HFFc6 (cell line): Measurements from ENCODE around the gene CRYZ. TPM values are rescaled to one million over a fixed set of nuclear protein-coding genes. Genes with fewer than 3 reads are reported as not detected.

Experiments used
- DNase-seq: peaks from one replicate; pipeline ENCODE4 v3.0.0-alpha.2; 2018
- H3K27ac Mint-ChIP-seq: 2 replicates; pipeline ENCODE4 v1.8.0; 2020; ENCODE audit warnings: mild to moderate bottlenecking, mixed read lengths
- H3K27me3 Mint-ChIP-seq: 2 replicates; pipeline ENCODE4 v1.8.0; 2021; ENCODE audit warnings: mild to moderate bottlenecking, moderate library complexity, mixed read lengths; ENCODE audit not compliant: insufficient read depth
- H3K36me3 Mint-ChIP-seq: 2 replicates; pipeline ENCODE4 v1.8.0; 2021; ENCODE audit warnings: low read depth, mixed read lengths
- H3K4me1 Mint-ChIP-seq: 2 replicates; pipeline ENCODE4 v1.8.0; 2020; ENCODE audit warnings: low read depth, mixed read lengths
- H3K4me3 Mint-ChIP-seq: 2 replicates; pipeline ENCODE4 v1.8.0; 2020; ENCODE audit warnings: mild to moderate bottlenecking, moderate library complexity, mixed read lengths
- H3K9me3 Mint-ChIP-seq: 2 replicates; pipeline ENCODE4 v1.8.0; 2020; ENCODE audit warnings: mild to moderate bottlenecking, mixed read lengths
- total RNA-seq, 6 experiments: library from RNA; stranded (reverse); fragmentation: NEBNext Ultra II Directional; extraction: Animal tissue kit (Norgen Biotek cat#: 25700); gene quantifications; 2 replicates in 1 of 6; 3 replicates in 5 of 6; pipeline ENCODE4 v1.2.3, GENCODE V29; 2021
- TF ChIP-seq, protein P1 (sequence below): fragments of 200-600 bp; sonication (generic); IDR thresholded peaks from 2 replicates; pipeline ENCODE4 v1.5.0; 2021; ENCODE audit warnings: antibody characterized with exemption, mild to moderate bottlenecking

Gene CRYZ
- total RNA-seq, 6 experiments from 2014 or later = 42.9 to 53.3 (median 46.4) TPM

DNA sequence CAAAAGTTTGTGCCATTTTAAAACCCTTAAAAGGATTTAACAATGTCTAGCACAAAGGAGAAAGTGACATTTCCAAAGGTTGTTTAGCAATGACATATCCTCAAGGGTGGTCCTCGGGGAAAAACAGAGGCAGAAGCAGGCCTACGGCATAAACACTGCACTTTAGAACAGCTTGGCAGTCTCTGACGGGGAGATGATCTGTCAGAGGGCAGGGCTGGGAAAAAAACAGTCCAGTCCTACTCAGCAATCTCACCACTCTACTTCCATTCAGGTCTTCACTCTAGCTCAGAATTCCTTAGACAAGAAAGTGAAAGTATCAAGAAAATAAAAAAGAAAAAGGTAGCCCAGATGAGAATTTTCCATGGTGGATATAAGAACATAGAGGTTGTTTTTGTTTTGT lies 4.1 kb downstream of the CRYZ start:
- Mint-ChIP-seq H3K4me1 (peaks cover 39% of the 10 kb centered on the region), H3K27ac (peak overlapping the region; percentile 69), H3K9me3 (peaks cover 3% of the 10 kb centered on the region; the same call in 1 of the 2 replicates), H3K27me3 (no peaks in the 10 kb centered on the region), H3K36me3 (peaks cover 26% of the 10 kb centered on the region), H3K4me3 (peak overlapping the region; percentile 82)
- TF ChIP-seq, protein P1, sequence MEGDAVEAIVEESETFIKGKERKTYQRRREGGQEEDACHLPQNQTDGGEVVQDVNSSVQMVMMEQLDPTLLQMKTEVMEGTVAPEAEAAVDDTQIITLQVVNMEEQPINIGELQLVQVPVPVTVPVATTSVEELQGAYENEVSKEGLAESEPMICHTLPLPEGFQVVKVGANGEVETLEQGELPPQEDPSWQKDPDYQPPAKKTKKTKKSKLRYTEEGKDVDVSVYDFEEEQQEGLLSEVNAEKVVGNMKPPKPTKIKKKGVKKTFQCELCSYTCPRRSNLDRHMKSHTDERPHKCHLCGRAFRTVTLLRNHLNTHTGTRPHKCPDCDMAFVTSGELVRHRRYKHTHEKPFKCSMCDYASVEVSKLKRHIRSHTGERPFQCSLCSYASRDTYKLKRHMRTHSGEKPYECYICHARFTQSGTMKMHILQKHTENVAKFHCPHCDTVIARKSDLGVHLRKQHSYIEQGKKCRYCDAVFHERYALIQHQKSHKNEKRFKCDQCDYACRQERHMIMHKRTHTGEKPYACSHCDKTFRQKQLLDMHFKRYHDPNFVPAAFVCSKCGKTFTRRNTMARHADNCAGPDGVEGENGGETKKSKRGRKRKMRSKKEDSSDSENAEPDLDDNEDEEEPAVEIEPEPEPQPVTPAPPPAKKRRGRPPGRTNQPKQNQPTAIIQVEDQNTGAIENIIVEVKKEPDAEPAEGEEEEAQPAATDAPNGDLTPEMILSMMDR = no peak
- DNase-seq = no peak

DNA sequence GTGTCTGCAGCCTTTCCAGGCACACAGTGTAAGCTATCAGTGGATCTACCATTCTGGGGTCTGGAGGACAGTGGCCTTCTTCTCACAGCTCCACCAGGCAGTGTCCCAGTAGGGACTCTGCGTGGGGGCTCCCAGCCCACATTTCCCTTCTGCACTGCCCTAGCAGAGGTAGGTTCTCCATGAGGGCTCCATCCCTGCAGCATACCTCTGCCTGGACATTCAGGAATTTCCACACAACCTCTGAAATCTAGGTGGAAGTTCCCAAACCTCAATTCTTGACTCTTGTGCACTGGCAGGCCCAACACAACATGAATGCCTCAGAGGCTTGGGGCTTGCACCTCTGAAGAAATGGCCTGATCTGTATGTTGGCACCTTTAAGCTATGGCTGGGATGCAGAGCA lies 6.8 kb downstream of the CRYZ start:
- H3K27ac Mint-ChIP-seq = no peak overlapping the region
- H3K9me3 Mint-ChIP-seq = peaks cover 3% of the 10 kb centered on the region; the same call in 1 of the 2 replicates
- H3K4me1 Mint-ChIP-seq = peaks cover 34% of the 10 kb centered on the region
- TF ChIP-seq, protein P1 = no peak
- no peak for DNase-seq
- no peaks in the 10 kb centered on the region for H3K27me3 Mint-ChIP-seq
- H3K36me3 Mint-ChIP-seq = peaks cover 32% of the 10 kb centered on the region
- no peak overlapping the region for H3K4me3 Mint-ChIP-seq

DNA sequence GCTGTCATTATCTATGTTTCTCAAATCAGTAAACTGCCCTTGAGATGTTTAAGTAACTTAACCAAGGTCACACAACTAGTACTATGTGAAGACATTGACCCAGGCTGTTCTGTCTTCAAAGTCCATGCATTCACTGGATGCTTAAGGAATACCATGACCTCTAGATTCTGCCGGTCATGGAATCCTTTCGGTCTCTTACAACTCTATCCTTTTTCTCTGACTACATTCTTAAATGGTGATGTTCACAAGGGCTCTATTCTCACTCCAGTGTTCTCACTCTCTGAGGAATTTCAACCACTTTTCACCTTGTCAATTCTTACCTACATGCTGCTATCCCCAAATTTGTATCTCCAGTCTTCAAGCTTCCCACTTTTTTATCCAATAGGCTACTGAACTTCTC lies 15.2 kb downstream of the CRYZ start:
- TF ChIP-seq, protein P1 = no peak
- Mint-ChIP-seq H3K27ac (no peak overlapping the region), H3K4me1 (peaks cover 12% of the 10 kb centered on the region; the same call in 1 of the 2 replicates), H3K4me3 (no peak overlapping the region), H3K9me3 (no peaks in the 10 kb centered on the region), H3K27me3 (no peaks in the 10 kb centered on the region), H3K36me3 (peaks cover 6% of the 10 kb centered on the region)
- DNase-seq = no peak

DNA sequence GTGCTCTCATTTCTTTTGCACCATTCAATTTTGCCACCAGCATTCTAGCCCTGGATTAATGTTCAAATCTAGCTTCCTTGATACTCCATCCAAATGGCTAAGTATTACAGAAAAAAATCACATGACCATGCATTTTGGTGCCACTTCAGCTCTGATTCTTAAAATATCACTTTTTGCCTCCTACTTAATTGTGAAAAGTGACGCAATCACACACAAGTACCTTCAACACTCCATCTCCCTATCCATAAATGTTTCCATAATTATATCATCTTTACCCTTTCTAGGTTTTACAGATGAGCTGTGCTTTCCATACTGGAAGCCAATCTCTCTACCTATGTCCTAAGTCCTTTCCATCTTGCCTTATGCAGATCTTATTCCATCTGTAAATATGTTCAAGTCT lies 16.0 kb downstream of the CRYZ start:
- Mint-ChIP-seq H3K36me3 (peaks cover 1% of the 10 kb centered on the region), H3K27ac (no peak overlapping the region), H3K27me3 (no peaks in the 10 kb centered on the region), H3K4me3 (no peak overlapping the region), H3K9me3 (no peaks in the 10 kb centered on the region), H3K4me1 (peaks cover 13% of the 10 kb centered on the region; the same call in 1 of the 2 replicates)
- no peak for DNase-seq
- TF ChIP-seq, protein P1 = no peak

DNA sequence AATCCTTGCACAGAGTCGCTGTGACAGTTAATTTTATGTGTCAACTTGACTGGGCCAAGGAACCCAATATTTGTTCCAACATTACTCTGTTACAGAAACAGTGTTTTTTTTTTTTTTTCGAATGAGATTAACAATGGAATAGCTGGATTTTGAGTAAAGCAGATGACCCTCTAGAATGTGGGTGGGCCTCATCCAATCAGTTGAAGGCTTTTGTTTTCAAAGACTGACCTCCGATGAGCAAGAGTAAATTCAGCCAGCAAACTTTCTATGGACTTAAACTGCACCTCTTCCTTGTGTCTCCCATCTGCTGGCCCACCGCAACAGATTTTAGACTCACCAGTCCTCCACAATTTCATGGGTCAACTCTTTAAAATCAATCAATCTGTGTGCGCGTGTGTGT lies 17.0 kb downstream of the CRYZ start:
- TF ChIP-seq, protein P1 = no peak
- H3K4me1 Mint-ChIP-seq = peaks cover 12% of the 10 kb centered on the region; the same call in 1 of the 2 replicates
- H3K36me3 Mint-ChIP-seq = peaks cover 7% of the 10 kb centered on the region
- H3K4me3 Mint-ChIP-seq = no peak overlapping the region
- no peaks in the 10 kb centered on the region for H3K27me3 Mint-ChIP-seq
- H3K9me3 Mint-ChIP-seq = no peaks in the 10 kb centered on the region
- no peak overlapping the region for H3K27ac Mint-ChIP-seq
- DNase-seq = no peak

DNA sequence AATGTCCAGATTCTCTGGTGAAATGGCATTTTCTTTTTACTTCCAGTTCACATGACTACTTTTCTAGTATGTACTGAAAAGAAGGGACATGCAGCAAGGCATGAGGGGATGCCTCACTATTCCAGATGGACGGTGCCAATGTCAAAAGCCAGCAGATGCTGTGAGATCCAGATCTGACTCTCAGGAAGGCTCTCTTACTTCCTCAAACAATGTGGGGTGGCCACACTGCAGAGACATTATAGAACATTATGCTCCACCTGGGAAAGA lies 17.7 kb downstream of the CRYZ start:
- Mint-ChIP-seq H3K27ac (no peak overlapping the region), H3K27me3 (no peaks in the 10 kb centered on the region), H3K36me3 (peaks cover 11% of the 10 kb centered on the region), H3K4me1 (peaks cover 9% of the 10 kb centered on the region; the same call in 1 of the 2 replicates), H3K4me3 (no peak overlapping the region), H3K9me3 (no peaks in the 10 kb centered on the region)
- TF ChIP-seq, protein P1 = no peak
- DNase-seq = no peak
